ENCODE results near the gene NPIPA8. TPM values are rescaled to one million over a fixed set of nuclear protein-coding genes. Genes with fewer than 3 reads are reported as not detected.
"Not testable (repeated sequence)": the region's sequence is repeated elsewhere in the genome, so short reads cannot be mapped to it uniquely, and the experiment has no call there.

Gene NPIPA8
- 1.6 TPM for polyA plus RNA-seq (ENCODE audit: insufficient read length)
- long read RNA-seq, donor 1, result 0 reads
- long read RNA-seq, donor 2, result 0 reads
- long read RNA-seq, donor 3, result 0 reads
- long read RNA-seq, donor 4, result 0 reads
- long read RNA-seq, donor 5, result 0 reads
- long read RNA-seq, donor 6, result 0 reads
- long read RNA-seq, donor 7, result 0 reads
- long read RNA-seq, donor 8, result 0 reads

DNA sequence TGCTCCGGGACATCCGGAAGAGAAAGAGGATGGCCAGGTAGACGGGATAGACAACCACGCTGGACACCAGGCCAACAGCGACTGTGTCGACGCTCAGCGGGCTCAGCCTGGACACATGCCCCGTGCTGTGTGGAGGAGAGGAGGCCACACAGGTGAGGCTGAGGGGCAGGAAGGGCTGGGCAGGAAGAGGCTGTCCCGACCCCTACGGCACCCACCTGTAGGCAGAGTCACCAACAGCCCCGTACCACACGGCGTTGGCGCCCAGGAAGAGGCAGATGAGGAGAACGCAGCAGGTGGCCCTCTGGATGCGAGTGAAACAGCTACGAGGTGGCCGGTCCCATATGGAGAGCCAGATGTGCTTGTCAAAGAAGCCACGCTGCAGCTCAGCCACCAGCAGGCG lies at the start of gene NPIPA8:
NPIPA8 (minus strand) TSS at position 101 of the 400 bp plus-strand sequence. CDS start 4,074 bp downstream, outside the sequence.
- not testable (repeated sequence) for DNase-seq

GRCh38 chr16:18385285-18385684 lies 48.7 kb upstream of the NPIPA8 start:
- DNase-seq, result not testable (repeated sequence)

DNA sequence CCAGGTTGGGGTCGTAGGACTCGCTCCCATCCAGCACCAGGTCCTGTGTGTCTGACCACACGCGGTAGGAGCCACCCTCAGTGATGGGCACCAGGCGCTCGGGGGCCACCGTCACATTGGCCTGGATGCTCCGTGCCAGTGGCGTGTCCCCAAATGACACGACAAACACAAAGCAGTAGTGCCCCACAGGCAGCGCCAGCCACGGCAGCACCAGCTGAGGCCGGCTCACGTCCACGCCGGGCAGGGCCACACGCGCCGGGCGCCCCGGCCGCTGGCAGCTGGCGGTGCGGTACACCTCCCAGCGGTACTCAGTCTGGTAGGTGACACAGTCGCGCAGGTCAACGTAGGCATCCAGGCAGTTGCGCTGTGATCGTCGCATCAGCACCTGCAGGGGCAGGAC lies 48.3 kb upstream of the NPIPA8 start:
- not testable (repeated sequence) for DNase-seq

DNA sequence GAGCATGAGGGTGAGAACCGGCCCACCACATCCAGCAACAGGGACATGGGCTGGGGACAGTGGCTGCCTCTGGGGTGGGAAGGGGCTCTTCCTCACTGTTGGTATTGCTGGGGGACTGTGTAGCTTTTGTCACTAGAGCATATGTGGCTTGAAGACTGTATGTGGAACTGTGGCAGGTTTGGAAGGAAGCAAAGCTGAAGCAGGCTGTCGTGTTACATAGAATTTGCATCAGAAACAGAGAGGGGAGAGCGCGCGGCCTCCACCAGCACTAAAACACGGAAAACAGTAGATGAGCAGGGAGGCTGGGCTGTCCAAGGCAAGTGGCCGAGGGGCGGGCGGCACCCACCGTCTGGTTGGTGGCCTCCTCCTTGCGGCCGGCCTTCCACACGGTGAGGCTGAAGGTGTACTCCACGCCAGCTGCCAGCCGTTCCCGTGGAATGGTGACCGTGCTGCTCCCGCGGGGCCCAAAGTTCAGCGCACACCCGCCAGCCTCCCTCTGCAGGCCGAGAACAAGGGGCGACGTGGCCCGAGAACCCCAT lies 47.6 kb upstream of the NPIPA8 start:
- not testable (repeated sequence) for DNase-seq

DNA sequence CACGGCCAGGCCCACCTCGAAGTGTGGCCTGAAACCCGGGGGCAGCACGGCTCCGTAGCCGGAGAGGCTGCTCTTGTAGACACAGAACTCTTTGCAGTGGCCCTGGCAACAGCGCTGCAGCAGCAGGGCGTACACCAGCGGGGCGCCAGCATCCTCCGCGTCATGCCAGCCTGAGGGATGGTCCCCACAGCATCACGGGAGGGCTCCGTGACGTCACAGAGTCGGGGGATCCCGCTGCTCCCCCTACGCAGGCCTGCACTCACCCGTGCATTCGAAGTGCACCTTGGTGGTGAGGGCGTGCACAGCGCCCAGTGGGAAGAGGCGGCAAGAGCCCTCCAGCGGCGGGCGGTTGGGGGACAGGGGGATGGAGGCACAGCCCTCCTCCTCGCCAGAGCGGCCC lies 46.2 kb upstream of the NPIPA8 start:
- not testable (repeated sequence) for DNase-seq

DNA sequence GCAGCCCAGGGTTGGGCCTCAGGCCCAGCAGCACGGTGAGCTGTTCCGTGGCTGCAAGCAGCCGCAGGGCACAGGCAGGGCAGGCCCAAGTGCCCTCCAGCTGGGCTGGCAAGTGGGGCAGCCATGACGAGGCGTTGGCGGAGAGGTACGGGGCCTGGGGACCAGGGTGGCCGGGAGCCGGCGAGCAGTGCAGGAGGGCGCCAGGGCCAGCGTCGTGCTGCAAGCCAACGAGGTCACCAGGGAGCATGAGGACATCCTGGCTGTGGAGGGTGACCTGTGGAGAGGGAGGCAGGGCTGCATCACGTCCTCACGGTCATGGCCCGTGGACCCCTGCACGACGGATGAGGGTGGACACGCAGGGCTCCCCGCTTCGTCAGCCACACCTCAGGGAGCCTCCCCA lies 11.2 kb upstream of the NPIPA8 start:
- not testable (repeated sequence) for DNase-seq

GRCh38 chr16:18346993-18347392 lies 10.5 kb upstream of the NPIPA8 start:
- not testable (repeated sequence) for DNase-seq

DNA sequence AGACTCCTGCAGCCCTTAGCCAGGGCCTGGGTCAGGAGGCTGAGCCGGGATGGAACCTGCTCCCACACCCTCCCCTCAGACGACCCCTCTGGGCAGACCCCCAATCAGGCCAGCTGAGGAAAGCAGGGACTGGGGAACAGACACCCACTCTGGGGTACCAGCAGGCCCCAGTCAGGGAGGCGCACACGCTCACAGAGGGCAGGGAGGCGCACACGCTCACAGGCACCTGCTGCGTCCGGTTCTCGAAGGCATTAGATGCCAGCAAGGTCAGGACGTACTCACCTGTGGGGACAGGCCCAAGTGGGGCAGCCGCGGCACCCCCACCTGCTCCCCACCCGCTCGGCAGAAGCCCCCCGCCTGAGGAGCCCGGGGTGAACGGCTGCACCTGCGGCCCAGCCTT lies 8.1 kb upstream of the NPIPA8 start:
- not testable (repeated sequence) for DNase-seq

DNA sequence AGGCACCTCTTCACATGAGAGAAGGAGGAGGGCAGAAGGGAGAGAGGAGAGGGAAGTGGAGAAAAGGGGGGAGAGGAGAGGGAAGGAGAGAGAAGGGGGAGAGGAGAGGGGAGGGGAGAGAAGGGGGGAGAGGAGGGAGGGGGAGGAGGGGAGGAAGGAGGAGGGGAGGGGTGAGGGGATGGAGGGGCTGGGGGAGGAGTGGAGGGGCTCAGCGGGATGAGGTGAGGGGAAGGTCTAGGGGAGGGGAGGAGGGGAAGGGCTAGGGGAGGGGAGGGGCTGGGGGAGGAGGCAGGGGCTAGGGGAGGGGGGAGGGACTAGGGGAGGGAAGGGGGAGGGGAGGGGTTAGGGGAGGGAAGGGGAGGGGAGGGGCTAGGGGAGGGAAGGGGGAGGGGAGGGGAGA lies 5.5 kb upstream of the NPIPA8 start:
- DNase-seq, result not testable (repeated sequence)

DNA sequence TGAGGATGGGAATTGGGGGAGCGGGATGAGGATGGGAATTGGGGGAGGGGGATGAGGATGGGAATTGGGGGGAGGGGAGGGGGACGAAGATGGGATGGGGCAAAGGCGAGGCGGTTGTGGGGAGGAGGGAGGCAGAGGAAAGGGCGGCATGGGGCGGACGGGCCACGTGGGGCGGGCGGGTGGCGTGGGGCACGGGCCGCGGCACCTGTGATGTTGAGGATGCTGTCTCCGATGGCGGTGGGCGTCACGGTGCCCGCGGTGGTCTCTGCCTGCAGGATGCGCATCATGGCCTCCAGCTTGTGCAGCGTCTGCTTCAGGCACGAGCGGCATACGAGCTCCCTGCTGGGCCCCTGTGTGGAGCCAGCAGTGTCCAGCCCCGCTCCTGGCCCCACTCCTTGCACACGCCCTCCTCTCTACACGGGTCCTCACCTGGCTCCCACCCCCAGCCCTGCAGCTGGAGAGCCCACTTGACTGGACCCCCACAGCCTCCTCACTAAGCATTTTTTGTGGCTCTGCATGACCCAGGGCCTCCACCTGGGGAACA lies 5.0 kb upstream of the NPIPA8 start:
- not testable (repeated sequence) for DNase-seq

GRCh38 chr16:18339210-18339609 lies 2.7 kb upstream of the NPIPA8 start:
- not testable (repeated sequence) for DNase-seq

GRCh38 chr16:18311811-18312210 lies 24.7 kb downstream of the NPIPA8 start:
- DNase-seq, result not testable (repeated sequence)

DNA sequence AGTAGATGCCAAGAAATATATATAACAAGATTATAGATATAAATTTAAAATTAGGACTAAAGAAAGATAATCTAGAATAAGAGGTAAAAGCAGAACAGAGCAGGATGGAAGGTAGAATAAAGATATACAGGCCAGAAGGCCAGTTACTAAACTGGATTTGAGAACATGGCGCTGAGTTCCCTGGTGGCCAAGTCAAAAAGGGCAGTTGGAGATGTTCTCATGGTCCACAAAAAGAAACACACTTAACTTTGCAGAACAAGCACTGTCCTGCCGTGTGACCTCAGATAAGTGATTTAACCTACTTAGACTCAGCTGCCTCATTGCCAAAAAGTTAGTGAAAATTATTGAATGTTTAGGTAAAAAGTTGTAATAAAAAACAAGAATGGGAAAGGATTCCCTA lies 27.4 kb downstream of the NPIPA8 start:
- not testable (repeated sequence) for DNase-seq

DNA sequence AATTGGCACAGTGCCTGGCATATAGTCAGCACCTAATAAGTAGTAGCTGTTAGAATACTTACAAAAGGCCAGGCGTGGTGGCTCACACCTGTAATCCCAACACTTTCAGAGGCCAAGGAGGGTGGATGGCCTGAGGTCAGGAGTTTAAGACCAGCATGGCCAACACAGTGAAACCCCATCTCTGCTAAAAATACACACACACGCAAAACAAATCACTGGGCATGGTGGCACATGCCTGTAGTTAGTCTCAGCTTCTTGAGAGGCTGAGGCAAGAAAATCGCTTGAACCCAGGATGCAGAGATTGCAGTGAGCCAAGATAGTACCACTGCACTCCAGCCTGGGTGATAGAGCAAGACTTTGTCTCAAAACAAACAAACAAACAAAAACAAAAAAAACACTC lies 29.3 kb downstream of the NPIPA8 start:
- DNase-seq, result not testable (repeated sequence)

DNA sequence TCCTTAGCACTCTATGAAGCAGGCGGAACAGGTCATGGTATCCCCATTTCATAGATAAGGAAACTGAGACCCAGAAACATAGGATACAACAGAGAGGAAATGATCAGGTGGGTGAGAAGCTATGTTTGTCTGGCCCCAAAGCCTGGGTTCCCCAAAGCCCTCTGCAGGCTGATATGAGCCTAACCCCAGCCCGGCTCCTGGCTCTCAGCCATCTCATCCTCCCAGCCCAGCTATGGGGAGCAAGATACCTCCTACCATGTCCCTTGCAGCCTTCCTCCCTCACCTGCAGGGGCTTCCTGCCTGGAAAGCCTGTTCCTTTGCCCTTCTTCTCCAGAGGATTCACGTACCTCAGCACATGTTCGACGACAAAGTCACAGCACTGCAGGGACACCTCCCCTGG lies 30.5 kb downstream of the NPIPA8 start:
- DNase-seq, result not testable (repeated sequence)

DNA sequence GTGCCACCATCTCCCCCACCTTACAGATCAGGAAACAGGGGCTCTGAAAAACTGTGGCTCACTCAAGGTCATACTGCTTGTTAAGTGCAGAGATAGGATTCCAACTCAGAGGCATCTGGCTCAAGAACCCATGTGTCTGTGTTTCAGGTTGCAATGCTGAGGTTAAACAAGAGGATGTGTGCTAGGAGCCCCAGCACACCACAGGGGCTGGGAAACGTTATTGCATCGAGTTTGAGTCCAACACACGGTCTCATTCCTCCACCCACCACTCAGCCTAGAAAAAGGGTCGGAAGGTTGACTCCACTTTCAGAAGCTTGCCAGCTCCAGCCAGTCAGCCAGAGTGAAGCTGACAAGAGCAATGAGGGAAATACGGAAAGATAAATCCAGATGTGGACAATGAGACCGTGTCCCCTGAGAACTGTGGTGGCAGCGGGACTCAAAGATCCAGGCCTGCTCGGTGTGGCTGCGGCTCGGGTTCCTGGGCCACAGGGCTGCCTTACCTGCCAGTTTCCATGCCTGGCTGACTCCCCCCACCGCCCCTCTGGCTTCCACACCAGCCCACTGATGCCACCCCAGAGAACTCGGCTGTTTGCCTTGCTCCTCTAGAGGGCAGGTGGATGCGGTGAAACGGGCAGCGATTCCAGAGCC lies 33.4 kb downstream of the NPIPA8 start:
- not testable (repeated sequence) for DNase-seq

- not testable (repeated sequence) for DNase-seq
Measured at GRCh38 chr16:18297714-18298113, 38.8 kb downstream of the NPIPA8 start.

DNA sequence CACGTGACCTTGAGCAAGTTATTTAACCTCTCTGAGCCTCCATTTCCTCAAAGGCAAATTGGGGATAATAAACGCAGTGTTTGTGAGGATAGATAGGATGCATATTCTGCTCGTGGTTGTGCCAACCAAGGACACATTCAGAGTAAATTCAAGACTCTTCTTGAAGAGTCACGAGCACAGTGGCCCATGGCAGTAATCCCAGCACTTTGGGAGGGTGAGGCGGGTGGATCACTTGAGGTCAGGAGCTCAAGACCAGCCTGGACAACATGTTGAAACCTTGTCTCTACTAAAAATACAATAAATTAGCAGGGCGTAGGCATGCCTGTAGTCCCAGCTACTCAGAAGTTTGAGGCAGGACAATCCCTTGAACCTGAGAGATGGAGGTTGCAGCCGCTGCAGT lies 39.6 kb downstream of the NPIPA8 start:
- DNase-seq, result not testable (repeated sequence)

DNA sequence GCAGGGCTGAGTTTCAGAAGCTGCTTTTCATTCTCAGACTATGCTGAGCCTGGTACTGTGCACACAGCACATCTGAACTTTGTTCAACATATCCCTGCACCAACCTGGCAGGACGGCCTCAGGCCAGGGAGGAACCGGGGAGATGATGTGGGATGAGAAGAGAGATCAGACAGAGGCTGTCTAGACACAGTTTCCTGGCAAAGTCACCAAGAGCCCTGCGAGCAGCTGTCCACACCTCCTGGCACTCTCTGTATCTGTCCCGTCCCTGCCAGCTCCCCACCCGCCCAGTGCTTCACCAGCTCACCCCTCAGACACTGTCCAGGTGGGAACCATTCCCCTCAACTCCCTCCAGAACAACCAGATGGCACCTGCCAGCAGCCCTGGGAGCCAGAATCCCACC lies 42.2 kb downstream of the NPIPA8 start:
- not testable (repeated sequence) for DNase-seq

- DNase-seq, result not testable (repeated sequence)
Measured at GRCh38 chr16:18293337-18293956, 43.1 kb downstream of the NPIPA8 start.

DNA sequence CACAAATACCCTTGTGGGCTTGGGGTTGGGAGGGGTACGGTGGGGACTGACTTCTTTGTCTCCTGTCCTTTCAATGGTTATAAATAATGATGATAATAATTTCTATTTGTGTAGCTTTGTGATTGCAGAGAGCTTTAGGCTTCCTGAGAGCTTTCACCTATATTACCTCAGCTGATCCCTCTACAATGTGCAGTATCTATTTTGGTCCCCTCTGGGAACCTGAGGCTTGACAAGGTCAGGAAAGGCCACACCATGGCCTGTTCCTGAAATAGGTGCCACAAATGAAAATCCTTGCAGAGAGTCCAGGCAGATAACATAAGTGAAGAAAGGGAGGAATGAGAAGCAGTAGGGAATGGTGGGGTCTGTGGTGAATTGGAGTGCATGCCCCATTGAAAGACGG lies 45.6 kb downstream of the NPIPA8 start:
- not testable (repeated sequence) for DNase-seq

DNA sequence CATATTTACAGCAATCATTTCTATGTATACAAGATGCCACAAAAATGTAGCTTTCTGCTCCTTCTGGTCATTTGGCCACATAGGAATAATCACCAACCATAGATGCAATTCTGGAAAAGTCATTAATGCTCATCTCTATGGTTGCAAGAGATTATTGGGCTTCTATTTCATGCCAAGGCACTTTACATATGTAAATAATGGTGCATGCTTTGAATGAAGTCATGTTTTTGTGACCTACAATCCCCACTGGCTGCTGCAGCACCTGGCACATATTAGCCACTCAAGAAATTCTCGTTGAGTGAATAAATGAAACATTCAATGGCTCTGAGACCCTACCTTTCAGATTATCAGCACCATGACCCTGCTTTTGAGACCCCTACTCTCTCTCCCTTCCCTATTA lies 50.2 kb downstream of the NPIPA8 start:
- DNase-seq, result not testable (repeated sequence)

DNA sequence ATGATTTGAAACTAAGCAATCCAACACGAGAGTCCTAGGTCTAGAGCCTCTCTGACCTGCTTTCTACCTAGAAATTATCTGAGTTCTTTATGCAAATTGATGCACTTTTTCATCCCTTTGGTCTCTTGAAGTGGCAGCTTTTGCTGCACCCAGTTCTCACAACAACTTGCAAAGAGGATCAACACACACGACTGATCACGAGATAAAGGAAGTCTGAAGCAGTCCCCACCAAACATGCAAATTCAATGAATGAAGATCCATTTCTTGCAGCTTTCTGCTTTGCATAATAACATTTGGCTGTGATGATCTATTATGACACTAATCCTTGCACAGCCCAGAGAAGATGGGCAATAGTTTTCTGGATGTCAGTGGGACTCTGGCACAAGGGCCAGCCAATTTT lies 56.2 kb downstream of the NPIPA8 start:
- DNase-seq, result not testable (repeated sequence)

Measured in left kidney (tissue), 8 donors.